GM21360 (cell line): ENCODE measurements around the gene CLIC2.
A peak's percentile ranks its signal among the peaks of the same experiment; 100 is the strongest.
"Not testable (repeated sequence)": the region's sequence is repeated elsewhere in the genome, so short reads cannot be mapped to it uniquely, and the experiment has no call there.

Source experiments
- ATAC-seq: cut with Tn5 transposase; IDR thresholded peaks from one replicate; pipeline ENCODE4 v1.9.1; 2021; ENCODE audit warnings: mild to moderate bottlenecking, moderate library complexity; ENCODE audit not compliant: unreplicated experiment

Gene CLIC2

DNA sequence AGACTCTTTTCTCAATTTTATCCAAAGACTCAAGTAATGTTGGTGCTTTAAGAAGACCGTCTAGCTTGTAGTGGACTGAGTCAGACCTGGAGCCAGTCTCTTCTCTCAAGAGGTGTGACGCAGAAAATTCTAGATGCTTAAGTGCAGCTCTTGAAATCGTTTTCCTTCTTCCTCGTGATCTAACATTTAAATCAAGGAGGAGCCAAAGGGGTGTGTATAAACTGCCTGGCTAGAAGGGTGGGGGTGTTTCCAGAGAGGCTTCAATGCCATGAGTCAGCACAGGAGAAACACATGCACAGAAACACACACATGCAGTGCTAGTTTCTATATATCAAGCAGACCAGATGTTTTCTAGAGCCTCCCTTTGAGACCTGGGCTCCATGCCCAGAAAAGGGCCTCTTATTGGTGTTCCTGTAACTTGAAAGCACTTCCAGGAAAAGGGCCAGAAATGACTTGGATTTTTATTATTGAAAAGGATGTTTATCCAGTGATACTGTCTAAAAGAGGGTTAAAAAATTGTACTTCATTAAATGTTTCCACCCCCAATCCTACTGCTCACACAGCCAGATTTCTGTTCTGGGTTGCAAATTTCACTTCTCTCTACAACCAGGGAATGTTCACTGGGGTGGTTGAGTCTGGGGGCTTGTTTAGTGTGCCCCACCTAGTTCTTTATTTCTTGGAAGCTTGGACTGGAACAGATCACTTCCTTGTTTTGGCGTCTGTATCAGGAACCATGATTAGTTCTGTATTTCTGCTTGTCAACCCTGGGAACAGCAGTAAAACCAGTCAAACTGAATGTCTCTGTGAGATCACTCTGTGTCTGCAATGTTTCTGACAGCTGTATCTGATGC lies at the start of gene CLIC2:
Gene CLIC2, minus strand, starts transcription at position 129 of the 851 bp plus-strand sequence. CDS start 187 bp downstream, outside the sequence.
- no peak for ATAC-seq

DNA sequence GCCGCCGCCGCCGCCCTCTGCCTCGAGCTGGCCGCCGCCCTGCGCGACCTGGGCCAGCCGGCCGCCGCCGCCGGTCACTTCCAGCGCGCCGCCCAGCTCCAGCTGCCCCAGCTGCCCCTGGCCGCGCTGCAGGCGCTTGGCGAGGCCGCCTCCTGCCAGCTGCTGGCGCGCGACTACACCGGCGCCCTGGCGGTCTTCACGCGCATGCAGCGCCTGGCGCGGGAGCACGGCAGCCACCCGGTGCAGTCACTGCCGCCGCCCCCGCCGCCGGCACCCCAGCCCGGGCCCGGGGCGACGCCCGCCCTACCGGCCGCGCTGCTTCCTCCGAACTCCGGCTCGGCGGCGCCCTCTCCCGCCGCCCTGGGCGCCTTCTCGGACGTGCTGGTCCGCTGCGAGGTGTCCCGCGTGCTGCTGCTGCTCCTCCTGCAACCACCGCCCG lies 48.1 kb upstream of the CLIC2 start:
- ATAC-seq, result peak; percentile 45

DNA sequence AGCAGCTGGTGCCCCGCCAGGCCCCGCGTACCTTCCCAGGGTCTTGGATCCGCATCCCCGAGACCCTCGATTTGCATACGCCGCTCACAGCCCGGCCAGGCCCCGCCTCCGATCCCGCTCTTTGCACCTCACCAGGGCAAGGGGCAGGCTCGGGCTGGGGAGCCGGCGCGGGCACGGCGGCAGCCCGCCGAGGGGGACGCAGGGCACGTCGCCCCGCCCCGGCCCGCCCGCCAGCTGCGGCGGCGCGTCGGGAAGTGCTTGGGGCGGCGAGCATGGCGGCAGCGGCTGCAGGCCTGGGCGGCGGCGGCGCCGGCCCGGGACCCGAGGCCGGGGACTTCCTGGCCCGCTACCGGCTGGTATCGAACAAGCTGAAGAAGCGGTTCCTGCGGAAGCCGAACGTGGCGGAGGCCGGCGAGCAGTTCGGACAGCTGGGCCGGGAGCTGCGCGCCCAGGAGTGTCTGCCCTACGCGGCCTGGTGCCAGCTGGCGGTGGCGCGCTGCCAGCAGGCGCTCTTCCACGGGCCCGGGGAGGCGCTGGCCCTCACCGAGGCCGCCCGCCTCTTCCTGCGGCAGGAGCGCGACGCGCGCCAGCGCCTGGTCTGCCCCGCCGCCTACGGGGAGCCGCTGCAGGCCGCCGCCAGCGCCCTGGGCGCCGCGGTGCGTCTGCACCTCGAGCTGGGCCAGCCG lies 47.6 kb upstream of the CLIC2 start, which contains the start of gene F8A2:
Gene F8A2, plus strand, starts transcription at position 253 of the 686 bp plus-strand sequence. Its CDS starts 20 bp downstream, at position 273.
- peak; percentile 68 for ATAC-seq

DNA sequence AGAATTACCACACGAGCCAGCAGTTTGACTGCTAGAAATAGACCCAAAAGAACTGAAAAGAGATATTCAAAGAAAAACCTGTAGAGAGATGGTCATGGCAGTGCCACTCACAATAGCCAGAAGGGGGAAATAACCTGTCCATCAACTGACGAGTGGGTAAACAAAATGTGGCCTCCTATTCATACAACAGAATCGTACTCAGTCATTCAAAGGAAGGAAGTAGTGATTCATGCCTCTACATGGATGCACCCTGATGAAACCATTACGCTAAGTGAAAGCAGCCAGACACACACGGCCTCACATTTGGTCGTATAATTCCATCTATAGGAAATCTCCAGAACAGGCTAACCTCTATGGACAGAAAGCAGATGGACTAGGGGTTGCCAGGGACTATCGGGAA lies 45.4 kb upstream of the CLIC2 start:
- not testable (repeated sequence) for ATAC-seq

DNA sequence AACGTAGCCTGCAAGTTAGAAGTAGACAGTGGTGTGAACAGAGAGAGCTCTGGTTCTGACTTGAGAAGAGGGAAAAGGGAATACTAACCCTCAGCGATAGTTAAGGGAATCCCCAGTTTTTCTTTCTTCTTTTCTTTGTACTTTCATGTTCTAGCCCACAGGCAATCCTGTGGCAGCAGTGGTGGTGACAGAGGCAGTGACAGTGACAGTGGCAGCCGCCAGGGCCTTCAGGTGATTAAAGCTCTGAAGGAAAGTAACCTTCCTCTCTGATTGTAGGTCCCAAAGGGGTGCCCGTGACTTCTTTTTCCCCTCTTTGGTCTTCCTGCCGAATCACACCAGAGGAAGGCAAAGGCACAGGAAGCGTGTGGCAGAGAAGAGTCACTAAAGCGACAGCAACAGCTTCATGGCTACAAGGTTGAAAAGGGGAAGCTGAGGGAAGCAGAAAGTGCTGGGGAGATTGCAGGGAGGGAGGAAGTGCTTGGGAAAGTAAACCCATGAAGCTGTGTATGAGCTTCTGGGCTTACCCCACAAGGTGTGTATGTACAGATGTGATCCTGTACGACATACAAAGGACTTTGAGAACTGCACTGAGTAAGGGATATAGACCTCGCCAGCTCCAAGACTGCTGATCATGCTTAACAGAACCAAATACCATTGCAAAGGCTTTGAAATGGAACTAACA lies 39.5 kb upstream of the CLIC2 start:
- peak; percentile 52 for ATAC-seq

DNA sequence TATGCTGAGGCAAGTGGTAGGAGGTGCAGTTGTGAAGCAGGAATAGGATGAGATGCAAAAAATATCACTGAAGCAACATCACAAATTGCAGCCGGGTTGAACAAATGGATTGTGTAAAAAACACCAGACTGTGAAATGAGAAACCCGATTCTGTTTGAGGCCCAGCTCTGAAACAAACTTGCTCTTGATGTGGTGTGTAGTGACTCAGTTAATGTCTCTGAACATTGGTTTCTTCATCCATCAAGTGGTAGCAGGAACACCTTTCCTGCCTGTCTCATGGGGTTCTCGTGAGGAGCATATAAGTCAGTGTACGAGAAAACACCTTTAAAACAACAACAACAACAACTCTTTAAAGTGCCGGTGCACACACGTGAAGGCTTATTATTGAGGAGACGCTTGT lies 29.3 kb upstream of the CLIC2 start:
- ATAC-seq, result not testable (repeated sequence)

DNA sequence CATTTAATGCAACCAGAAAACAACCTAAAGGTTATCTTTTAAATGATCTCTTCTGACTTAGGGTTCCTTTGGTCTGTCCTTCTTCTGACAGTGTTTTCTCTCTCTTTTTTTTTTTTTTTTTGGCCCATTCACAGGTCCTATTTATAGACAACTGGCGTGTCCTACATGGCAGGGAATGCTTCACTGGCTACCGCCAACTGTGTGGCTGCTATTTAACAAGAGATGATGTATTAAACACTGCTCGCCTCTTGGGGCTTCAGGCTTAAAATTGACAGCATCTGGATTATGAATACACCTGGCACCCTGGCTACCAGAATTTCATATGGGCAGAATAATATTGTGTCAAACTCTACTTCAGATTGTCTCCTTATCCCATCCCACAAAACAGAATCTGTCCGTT lies 15.0 kb upstream of the CLIC2 start:
- ATAC-seq, result not testable (repeated sequence)

DNA sequence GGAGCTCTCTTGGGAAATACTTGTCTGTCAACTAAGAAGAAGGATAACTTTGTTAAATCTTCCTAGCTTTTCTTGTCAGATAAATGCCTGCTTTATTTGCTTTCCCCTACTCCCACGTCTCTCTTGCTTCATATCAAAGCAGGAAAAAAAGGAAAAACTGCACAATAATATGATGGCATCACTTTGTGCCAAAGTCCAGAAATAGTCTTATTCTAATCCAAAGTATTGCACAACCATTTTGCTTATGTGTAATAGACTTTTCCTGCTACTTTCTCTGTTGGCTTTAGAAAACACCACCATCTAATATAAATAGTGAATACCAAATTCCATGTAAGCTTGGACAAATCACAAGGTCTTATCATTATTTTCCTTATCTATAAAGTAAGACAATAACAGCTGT lies 11.3 kb upstream of the CLIC2 start:
- ATAC-seq, result not testable (repeated sequence)

DNA sequence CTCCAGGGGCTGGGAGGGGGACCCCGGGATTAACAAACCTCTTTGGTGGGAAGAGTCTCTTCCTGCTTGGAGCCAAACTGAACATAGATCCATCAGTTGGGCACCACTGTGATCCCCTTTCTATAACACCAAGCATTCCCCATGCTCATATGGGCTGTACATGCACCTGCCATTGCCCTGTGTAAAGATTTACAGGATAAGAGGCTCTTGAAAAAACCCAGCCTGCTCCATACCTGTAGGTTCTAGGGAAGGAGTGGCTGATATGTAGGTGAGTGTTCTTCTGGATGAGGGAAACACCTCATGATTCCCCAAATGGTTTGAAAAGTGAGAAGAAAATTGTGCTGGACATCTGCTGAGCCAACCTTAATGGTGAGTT lies 911 bp upstream of the CLIC2 start:
- ATAC-seq, result not testable (repeated sequence)

DNA sequence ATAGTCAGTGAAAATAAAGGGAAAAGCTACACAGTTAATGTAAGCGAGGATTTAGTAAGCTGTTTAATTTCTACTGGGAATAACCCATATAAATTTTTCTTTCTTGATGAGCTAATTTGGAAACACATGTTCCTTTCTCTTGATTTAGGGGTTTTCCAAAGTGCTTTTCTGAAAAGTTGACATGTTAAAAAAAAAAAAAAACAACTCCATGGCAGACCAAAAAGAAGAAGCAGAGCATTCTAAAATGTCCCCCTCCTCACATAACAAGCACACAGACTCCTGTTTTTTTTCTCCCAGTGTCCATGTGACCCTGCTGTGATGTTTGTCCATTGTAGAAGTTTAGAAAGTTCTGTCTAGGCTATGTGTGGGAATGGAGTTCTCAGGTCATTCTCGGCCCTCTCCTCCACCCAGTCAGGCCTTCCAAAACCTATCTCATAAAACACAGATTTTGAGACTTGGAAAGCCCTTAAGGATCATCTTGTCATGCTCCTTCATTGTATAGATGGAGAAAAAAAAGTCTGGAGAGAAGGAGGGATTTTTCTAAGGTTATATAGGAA lies 792 bp downstream of the CLIC2 start:
- no peak for ATAC-seq

DNA sequence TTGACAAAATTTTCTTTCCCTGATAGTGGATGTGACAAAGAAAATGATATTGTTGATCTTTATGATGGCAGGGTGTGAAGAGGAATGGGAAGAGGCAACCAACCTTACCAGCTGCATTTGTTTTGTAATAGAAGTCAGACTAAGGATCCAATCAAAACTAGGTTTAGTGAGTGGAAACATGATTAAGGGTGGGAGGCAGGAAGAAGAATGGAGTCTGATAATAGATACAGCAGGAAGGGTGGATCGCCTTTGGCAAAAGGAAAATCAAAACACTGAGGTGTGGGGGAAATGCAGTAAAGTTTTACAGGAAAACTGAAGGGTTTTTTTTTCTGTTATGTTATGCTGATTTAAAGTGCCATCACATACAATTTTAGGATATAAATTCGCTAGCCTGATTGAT lies 3.4 kb downstream of the CLIC2 start:
- no peak for ATAC-seq

DNA sequence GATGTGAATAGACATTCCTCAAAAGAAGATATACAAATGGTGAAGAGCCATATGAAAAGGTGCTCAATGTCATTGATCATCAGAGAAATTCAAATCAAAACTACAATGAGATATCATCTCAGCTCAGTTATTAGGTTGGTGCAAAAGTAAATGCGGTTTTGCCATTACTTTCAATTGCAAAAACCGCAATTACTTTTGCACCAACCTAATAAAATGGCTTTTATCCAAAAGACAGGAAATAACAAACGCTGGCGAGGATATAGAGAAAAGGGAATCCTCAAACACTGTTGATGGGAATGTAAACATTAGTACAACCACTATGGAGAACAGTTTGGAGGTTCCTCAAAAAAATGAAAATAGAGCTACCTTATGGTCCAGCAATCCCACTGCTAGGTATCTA lies 5.1 kb downstream of the CLIC2 start:
- no peak for ATAC-seq

DNA sequence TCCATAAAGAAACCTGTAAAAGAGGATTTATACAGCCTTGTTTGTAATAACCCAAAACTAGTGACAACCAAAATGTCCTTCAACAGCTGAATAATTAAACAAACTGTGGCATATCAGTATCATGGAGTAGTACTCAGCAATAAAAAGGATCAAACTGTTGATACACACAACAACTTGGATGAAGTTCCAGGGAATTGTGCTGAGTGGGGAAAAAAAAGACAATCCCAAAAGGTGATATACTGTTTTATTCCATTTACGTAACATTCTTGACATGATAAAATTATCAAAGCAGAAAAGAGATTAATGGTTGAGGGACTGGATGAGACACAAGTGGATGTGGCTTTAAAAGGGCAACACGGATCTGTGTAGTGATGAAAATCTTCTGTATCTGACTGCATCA lies 7.8 kb downstream of the CLIC2 start:
- no peak for ATAC-seq

DNA sequence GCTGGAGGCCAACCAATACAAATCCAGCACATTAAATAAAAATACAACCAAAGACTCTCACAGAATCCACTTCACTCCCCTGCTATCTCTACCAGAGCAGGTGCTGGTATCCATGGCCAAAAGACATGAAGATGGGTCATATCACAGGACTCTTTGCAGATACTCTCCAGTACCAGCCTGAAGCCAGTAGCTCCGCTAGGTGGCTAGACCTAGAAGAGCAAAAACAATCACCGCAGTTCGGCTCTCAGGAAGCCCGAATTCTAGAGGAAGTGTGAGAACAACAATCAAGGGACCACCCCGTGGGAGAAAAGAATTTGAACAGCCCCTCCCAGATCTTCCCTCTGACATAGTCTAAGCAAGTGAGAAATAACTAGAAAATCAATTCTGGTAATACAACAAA lies 20.2 kb downstream of the CLIC2 start:
- ATAC-seq, result no peak

DNA sequence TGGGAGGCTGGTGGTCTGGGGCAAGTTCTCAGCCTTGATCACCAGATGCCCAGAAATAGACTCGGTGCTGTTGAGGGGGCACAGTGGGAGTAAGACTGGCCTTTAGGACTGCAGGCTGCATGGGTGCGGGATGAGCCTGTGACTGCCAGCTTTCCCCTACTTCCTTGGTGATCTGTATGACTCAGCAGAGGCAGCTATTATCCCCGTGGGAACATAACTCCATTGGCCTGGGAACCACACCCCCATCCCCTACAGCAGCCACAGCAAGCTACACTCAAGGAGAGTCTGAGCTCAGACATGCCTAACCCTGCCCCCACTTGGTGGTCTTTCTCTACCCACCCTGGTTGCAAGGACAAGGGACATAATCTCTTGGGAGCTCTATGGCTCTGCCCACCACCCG lies 20.6 kb downstream of the CLIC2 start:
- no peak for ATAC-seq

DNA sequence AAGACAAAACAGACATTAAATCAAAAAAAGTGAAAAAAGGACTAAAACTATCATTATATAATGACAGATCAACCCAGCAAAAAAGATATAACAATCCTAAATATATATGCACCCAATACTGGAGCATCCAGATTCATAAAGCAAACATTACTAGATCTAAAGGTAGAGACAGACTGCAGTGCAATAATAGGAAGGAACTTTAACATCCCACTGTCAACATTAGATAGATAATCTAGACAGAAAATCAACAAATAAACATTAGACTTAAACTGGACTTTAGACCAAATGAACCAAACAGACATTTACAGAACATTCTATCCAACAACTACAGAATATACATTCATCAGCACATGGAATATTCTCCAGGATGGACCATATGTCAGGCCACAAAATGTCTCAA lies 40.6 kb downstream of the CLIC2 start:
- no peak for ATAC-seq

DNA sequence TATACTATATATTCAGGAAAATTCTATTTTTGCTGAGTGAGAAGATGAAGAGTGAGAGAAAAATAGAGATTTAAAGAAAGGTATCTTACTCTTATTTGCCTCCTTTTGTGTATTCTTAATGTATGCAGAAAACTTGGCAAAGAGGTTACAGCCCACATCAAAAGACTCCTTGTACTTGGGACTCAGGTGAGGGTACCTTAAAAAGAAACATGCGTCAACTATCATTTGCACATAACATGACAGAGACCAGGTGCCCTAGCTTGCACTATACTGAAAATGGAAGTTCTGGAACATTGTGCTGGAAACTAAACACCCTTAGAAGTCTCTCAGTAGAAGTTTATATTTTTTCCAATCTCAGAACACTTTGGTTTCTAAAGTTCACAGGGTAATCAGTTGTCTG lies 54.5 kb downstream of the CLIC2 start:
- no peak for ATAC-seq

DNA sequence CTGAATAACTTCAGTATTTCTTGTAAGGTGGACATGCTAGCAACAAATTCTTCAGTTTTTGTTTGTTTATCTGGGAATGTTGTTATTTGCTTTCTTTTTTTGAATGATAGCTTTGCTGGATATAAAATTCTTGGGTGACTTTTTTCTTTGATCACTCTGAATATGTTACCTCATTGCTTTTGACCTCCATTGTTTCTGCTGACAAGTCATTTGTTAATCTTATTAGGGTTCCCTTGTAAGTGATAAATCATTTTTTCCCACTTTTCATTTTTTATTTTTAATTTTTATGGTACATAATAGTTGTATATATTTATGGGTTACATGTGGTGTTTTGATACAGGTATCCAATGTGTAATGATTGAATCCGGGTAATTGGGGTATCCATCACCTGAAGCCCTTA lies 63.4 kb downstream of the CLIC2 start:
- ATAC-seq, result no peak

DNA sequence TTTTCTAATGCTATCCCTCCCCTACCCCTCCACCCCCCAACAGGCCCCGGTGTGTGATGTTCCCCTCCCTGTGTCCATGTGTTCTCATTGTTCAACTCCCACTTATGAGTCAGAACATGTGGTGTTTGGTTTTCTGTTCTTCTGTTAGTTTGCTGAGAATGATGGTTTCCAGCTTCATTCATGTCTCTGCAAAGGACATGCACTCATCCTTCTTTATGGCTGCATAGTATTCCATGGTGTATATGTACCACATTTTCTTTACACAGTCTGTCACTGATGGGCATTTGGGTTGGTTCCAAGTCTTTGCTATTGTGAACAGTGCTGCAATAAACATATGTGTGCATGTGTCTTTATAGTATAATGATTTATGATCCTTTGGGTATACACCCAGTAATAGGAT lies 66.4 kb downstream of the CLIC2 start:
- not testable (repeated sequence) for ATAC-seq

DNA sequence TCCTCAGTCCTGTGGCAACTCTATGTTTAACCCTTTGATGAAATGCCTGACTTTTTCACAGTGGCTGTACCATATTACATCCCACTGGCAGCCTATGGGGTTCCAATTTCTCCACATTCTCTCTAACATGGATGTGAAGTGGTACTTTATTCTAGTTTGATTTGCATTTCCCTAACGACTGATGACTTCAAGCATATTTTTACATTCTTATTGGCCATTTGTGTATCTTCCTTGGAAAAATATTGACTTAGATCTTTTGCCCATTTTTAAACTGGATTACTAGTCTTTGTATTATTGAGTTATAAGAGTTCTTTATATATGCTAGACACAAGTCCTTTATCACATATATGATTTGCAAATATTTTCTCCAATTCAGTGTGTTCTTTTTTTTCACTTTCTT lies 68.0 kb downstream of the CLIC2 start:
- no peak for ATAC-seq
